ENCODE measurements around the gene XYLB.

Gene XYLB

GRCh38 chr3:38370861-38371260, 24.3 kb downstream of the XYLB start:
- H2BK15ac ChIP-seq (ENCODE audit: low read length), result no peak overlapping the region
- no peaks in the 10 kb centered on the region for H3K79me1 ChIP-seq (ENCODE audit: low read depth, low read length)
- H3K9me3 ChIP-seq (replicated peaks in 1 of 2; ENCODE audit: control insufficient read depth in 2 of 2, insufficient read depth in 1 of 2, low read depth in 1 of 2, low read length in 2 of 2), result peaks cover 0 to 8% of the 10 kb centered on the region in 2 donors
- H2BK120ac ChIP-seq (ENCODE audit: low read depth, low read length), result no peak overlapping the region
- no peak overlapping the region for H3K4ac ChIP-seq (ENCODE audit: low read length)
- no peak overlapping the region for H3K27ac ChIP-seq (replicated peaks; ENCODE audit: low read length)
- H2AFZ ChIP-seq (ENCODE audit: low read length), result no peak overlapping the region
- no peaks in the 10 kb centered on the region for H3K27me3 ChIP-seq (ENCODE audit: control insufficient read depth in 3 of 3, insufficient read depth in 3 of 3, low read depth in 1 of 3, low read length in 3 of 3)
- H3K4me2 ChIP-seq (ENCODE audit: insufficient read depth, low read length, poor library complexity, severe bottlenecking), result no peak overlapping the region
- H2AK5ac ChIP-seq (ENCODE audit: low read depth, low read length), result no peak overlapping the region
- H2BK5ac ChIP-seq (ENCODE audit: low read length), result no peak overlapping the region
- H3K9ac ChIP-seq (ENCODE audit: low read depth, low read length, poor library complexity), result no peak overlapping the region
- no peak overlapping the region for H4K8ac ChIP-seq (ENCODE audit: low read depth, low read length)
- no peaks in the 10 kb centered on the region for H3K4me1 ChIP-seq (ENCODE audit: control insufficient read depth in 2 of 2, insufficient read depth in 1 of 2, low read depth in 1 of 2, low read length in 2 of 2)
- no peak overlapping the region for H3K14ac ChIP-seq (ENCODE audit: low read length)
- no peak overlapping the region for H3K18ac ChIP-seq (ENCODE audit: low read length)
- no CpG with 5 or more reads among the region's 4 CpGs for WGBS, 2 donors (ENCODE audit: extremely low coverage in 2 of 2, insufficient read length in 2 of 2, insufficient replicate concordance in 1 of 2)
- no peak overlapping the region for H4K91ac ChIP-seq (ENCODE audit: low read depth, low read length, poor library complexity)
- no peak overlapping the region for H2BK12ac ChIP-seq (ENCODE audit: low read length)
- no peak for DNase-seq (ENCODE audit: low spot score)
- H3K23ac ChIP-seq (ENCODE audit: low read depth, low read length, poor library complexity), result no peak overlapping the region
- H3K4me3 ChIP-seq (ENCODE audit: low read length in 2 of 2), result no peak overlapping the region
- H3K36me3 ChIP-seq (replicated peaks in 1 of 2; ENCODE audit: control insufficient read depth in 2 of 2, insufficient read depth in 2 of 2, low read length in 2 of 2), result peaks cover 12 to 90% of the 10 kb centered on the region in 2 donors

GRCh38 chr3:38371541-38372213, 25.1 kb downstream of the XYLB start:
- Histone ChIP-seq H3K14ac (ENCODE audit: low read length) (no peak overlapping the region), H3K4me2 (ENCODE audit: insufficient read depth, low read length, poor library complexity, severe bottlenecking) (no peak overlapping the region), H3K4me3 (ENCODE audit: low read length in 2 of 2) (no peak overlapping the region), H4K8ac (ENCODE audit: low read depth, low read length) (no peak overlapping the region), H2BK12ac (ENCODE audit: low read length) (no peak overlapping the region), H3K27ac (replicated peaks; ENCODE audit: low read length) (no peak overlapping the region), H2AK5ac (ENCODE audit: low read depth, low read length) (no peak overlapping the region), H3K18ac (ENCODE audit: low read length) (no peak overlapping the region), H2BK15ac (ENCODE audit: low read length) (no peak overlapping the region), H3K23ac (ENCODE audit: low read depth, low read length, poor library complexity) (no peak overlapping the region), H3K27me3 (ENCODE audit: control insufficient read depth in 3 of 3, insufficient read depth in 3 of 3, low read depth in 1 of 3, low read length in 3 of 3) (no peaks in the 10 kb centered on the region), H4K91ac (ENCODE audit: low read depth, low read length, poor library complexity) (no peak overlapping the region), H3K9me3 (replicated peaks in 1 of 2; ENCODE audit: control insufficient read depth in 2 of 2, insufficient read depth in 1 of 2, low read depth in 1 of 2, low read length in 2 of 2) (peaks cover 0 to 8% of the 10 kb centered on the region in 2 donors), H2AFZ (ENCODE audit: low read length) (no peak overlapping the region), H3K9ac (ENCODE audit: low read depth, low read length, poor library complexity) (no peak overlapping the region), H3K4me1 (ENCODE audit: control insufficient read depth in 2 of 2, insufficient read depth in 1 of 2, low read depth in 1 of 2, low read length in 2 of 2) (no peaks in the 10 kb centered on the region), H3K36me3 (replicated peaks in 1 of 2; ENCODE audit: control insufficient read depth in 2 of 2, insufficient read depth in 2 of 2, low read length in 2 of 2) (peaks cover 12 to 90% of the 10 kb centered on the region in 2 donors), H3K4ac (ENCODE audit: low read length) (no peak overlapping the region), H2BK5ac (ENCODE audit: low read length) (no peak overlapping the region), H3K79me1 (ENCODE audit: low read depth, low read length) (no peaks in the 10 kb centered on the region), H2BK120ac (ENCODE audit: low read depth, low read length) (no peak overlapping the region)
- no CpG with 5 or more reads among the region's 15 CpGs for WGBS, 2 donors (ENCODE audit: extremely low coverage in 2 of 2, insufficient read length in 2 of 2, insufficient replicate concordance in 1 of 2)
- no peak for DNase-seq (ENCODE audit: low spot score)

- no peak overlapping the region for H2BK15ac ChIP-seq (ENCODE audit: low read length)
- no peak overlapping the region for H4K8ac ChIP-seq (ENCODE audit: low read depth, low read length)
- H2BK12ac ChIP-seq (ENCODE audit: low read length), result no peak overlapping the region
- no peaks in the 10 kb centered on the region for H3K4me1 ChIP-seq (ENCODE audit: control insufficient read depth in 2 of 2, insufficient read depth in 1 of 2, low read depth in 1 of 2, low read length in 2 of 2)
- H2BK120ac ChIP-seq (ENCODE audit: low read depth, low read length), result no peak overlapping the region
- no peak overlapping the region for H2BK5ac ChIP-seq (ENCODE audit: low read length)
- no peak overlapping the region for H3K18ac ChIP-seq (ENCODE audit: low read length)
- DNase-seq (ENCODE audit: low spot score), result no peak
- H2AFZ ChIP-seq (ENCODE audit: low read length), result no peak overlapping the region
- H3K27me3 ChIP-seq (ENCODE audit: control insufficient read depth in 3 of 3, insufficient read depth in 3 of 3, low read depth in 1 of 3, low read length in 3 of 3), result no peaks in the 10 kb centered on the region
- no peak overlapping the region for H3K23ac ChIP-seq (ENCODE audit: low read depth, low read length, poor library complexity)
- no peak overlapping the region for H2AK5ac ChIP-seq (ENCODE audit: low read depth, low read length)
- H3K27ac ChIP-seq (replicated peaks; ENCODE audit: low read length), result no peak overlapping the region
- H3K14ac ChIP-seq (ENCODE audit: low read length), result no peak overlapping the region
- no peak overlapping the region for H3K4me2 ChIP-seq (ENCODE audit: insufficient read depth, low read length, poor library complexity, severe bottlenecking)
- H3K4ac ChIP-seq (ENCODE audit: low read length), result no peak overlapping the region
- H3K79me1 ChIP-seq (ENCODE audit: low read depth, low read length), result no peaks in the 10 kb centered on the region
- WGBS, 2 donors (ENCODE audit: extremely low coverage in 2 of 2, insufficient read length in 2 of 2, insufficient replicate concordance in 1 of 2), result no CpG with 5 or more reads among the region's 5 CpGs
- no peak overlapping the region for H3K4me3 ChIP-seq (ENCODE audit: low read length in 2 of 2)
- H3K9me3 ChIP-seq (replicated peaks in 1 of 2; ENCODE audit: control insufficient read depth in 2 of 2, insufficient read depth in 1 of 2, low read depth in 1 of 2, low read length in 2 of 2), result peaks cover 0 to 8% of the 10 kb centered on the region in 2 donors
- H3K36me3 ChIP-seq (replicated peaks in 1 of 2; ENCODE audit: control insufficient read depth in 2 of 2, insufficient read depth in 2 of 2, low read length in 2 of 2), result peaks cover 15 to 90% of the 10 kb centered on the region in 2 donors
- H3K9ac ChIP-seq (ENCODE audit: low read depth, low read length, poor library complexity), result no peak overlapping the region
- no peak overlapping the region for H4K91ac ChIP-seq (ENCODE audit: low read depth, low read length, poor library complexity)
These were observed 25.6 kb downstream of the XYLB start for GRCh38 chr3:38372214-38372601.

GRCh38 chr3:38374221-38374620, 27.6 kb downstream of the XYLB start:
- no peak overlapping the region for H3K4ac ChIP-seq (ENCODE audit: low read length)
- H3K27me3 ChIP-seq (ENCODE audit: control insufficient read depth in 3 of 3, insufficient read depth in 3 of 3, low read depth in 1 of 3, low read length in 3 of 3), result no peaks in the 10 kb centered on the region
- H2AK5ac ChIP-seq (ENCODE audit: low read depth, low read length), result no peak overlapping the region
- WGBS, 2 donors (ENCODE audit: extremely low coverage in 2 of 2, insufficient read length in 2 of 2, insufficient replicate concordance in 1 of 2), result no CpG with 5 or more reads among the region's 9 CpGs
- H2BK120ac ChIP-seq (ENCODE audit: low read depth, low read length), result no peak overlapping the region
- peaks cover 15 to 94% of the 10 kb centered on the region in 2 donors for H3K36me3 ChIP-seq (replicated peaks in 1 of 2; ENCODE audit: control insufficient read depth in 2 of 2, insufficient read depth in 2 of 2, low read length in 2 of 2)
- no peak overlapping the region for H3K27ac ChIP-seq (replicated peaks; ENCODE audit: low read length)
- no peak overlapping the region for H3K18ac ChIP-seq (ENCODE audit: low read length)
- peaks cover 0 to under 1% of the 10 kb centered on the region in 2 donors for H3K9me3 ChIP-seq (replicated peaks in 1 of 2; ENCODE audit: control insufficient read depth in 2 of 2, insufficient read depth in 1 of 2, low read depth in 1 of 2, low read length in 2 of 2)
- no peaks in the 10 kb centered on the region for H3K4me1 ChIP-seq (ENCODE audit: control insufficient read depth in 2 of 2, insufficient read depth in 1 of 2, low read depth in 1 of 2, low read length in 2 of 2)
- no peak overlapping the region for H3K23ac ChIP-seq (ENCODE audit: low read depth, low read length, poor library complexity)
- H2BK15ac ChIP-seq (ENCODE audit: low read length), result no peak overlapping the region
- no peak overlapping the region for H3K4me3 ChIP-seq (ENCODE audit: low read length in 2 of 2)
- no peaks in the 10 kb centered on the region for H3K79me1 ChIP-seq (ENCODE audit: low read depth, low read length)
- no peak overlapping the region for H3K4me2 ChIP-seq (ENCODE audit: insufficient read depth, low read length, poor library complexity, severe bottlenecking)
- no peak overlapping the region for H4K91ac ChIP-seq (ENCODE audit: low read depth, low read length, poor library complexity)
- DNase-seq (ENCODE audit: low spot score), result no peak
- no peak overlapping the region for H2BK5ac ChIP-seq (ENCODE audit: low read length)
- no peak overlapping the region for H4K8ac ChIP-seq (ENCODE audit: low read depth, low read length)
- no peak overlapping the region for H2BK12ac ChIP-seq (ENCODE audit: low read length)
- H2AFZ ChIP-seq (ENCODE audit: low read length), result no peak overlapping the region
- no peak overlapping the region for H3K9ac ChIP-seq (ENCODE audit: low read depth, low read length, poor library complexity)
- no peak overlapping the region for H3K14ac ChIP-seq (ENCODE audit: low read length)
